CD4-positive, alpha-beta T cell treated with Interferon gamma for 1 hour (primary cell): Measurements from ENCODE around the gene ICOSLG.
"Not testable (repeated sequence)": the region's sequence is repeated elsewhere in the genome, so short reads cannot be mapped to it uniquely, and the experiment has no call there.

Source experiments
- DNase-seq: peaks from one replicate; pipeline ENCODE4 v3.0.0-alpha.2; 2020

Gene ICOSLG

DNA sequence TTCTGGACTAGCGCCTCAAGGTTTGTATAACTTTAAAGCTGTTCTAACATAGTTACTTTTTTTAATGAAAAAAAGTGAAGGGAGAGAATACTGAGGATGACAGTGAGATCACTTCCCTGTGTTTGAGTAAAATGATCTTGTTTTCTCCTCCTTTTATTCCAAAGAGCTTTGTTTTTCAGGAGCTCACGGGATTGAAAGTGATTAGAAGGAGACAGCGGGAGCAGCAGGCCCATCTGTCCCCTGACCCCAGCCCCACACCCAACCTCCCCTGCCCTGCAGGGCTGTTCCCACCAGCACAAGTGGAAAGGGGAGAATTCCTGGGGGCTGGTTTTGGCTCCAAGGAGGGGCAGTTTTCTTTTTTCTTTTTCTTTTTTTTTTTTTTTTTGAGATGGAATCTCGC, 23.0 kb upstream of the ICOSLG start:
- no peak for DNase-seq

DNA sequence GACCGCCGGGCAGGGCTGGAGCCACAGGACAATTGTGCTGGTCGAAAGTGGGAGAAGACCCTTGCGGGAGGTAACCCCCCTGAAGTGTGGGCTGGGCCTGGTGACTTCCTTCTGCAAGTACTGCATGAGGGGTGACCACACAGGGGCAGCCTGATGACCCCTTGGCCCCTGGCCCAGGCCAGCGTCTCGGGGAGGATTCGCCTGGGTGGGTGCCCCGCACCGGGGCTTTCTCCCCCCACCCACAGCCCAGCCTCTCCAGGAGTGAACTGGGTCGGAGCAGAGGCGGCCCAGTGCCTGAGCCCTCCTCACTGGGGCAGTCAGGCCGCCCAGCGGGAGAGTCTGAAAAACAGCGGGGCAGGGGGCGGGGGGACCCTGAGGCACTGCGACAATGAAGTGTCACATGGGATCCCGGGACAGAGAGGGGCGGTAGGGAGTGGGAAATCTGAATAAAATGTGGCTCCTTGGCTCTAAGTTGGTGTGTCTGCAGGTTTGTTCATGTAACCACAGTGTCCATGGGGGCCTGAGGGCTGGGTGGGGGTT, 22.5 kb upstream of the ICOSLG start:
- no peak for DNase-seq

GRCh38 chr21:44262338-44263056, 21.8 kb upstream of the ICOSLG start:
- DNase-seq = no peak

- no peak for DNase-seq
These were observed 21.0 kb upstream of the ICOSLG start, which contains the start of gene DNMT3L for GRCh38 chr21:44261675-44262295. Gene DNMT3L (minus strand): TSS chr21:44261897. CDS start chr21:44261259, 638 bp downstream.

GRCh38 chr21:44260791-44261631, 20.3 kb upstream of the ICOSLG start:
- no peak for DNase-seq

GRCh38 chr21:44260066-44260465, 19.3 kb upstream of the ICOSLG start:
- no peak for DNase-seq

DNA sequence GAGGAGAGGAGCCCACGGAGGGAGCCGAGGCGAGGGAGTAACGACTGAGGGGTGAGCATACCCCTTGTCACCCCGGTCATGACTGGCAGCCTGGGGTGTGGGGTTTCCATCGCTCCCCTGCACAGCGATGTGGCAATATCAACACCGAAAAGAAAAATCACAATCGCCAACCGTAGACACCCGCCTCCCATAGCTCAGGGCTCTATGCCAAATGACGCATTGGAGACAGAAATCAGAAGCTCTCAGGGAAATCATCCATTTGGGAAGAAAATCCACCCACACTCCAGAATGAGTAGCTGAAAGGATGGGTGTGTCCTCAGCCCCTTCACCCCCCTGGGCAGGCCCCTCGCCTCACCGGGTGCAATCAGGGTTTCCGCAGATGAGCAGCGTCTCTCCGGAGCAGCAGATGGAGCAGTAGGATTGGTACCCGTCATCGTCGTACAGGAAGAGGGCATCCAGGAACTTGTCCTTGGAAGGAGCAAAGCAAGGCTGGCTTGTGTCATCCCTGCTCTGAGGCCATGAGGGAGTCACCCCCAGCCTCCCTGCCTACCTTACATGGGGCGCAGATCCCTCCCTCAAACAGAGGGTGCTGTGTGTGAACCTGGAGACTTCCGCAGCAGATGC, 18.5 kb upstream of the ICOSLG start:
- DNase-seq = no peak

GRCh38 chr21:44258056-44258725, 17.4 kb upstream of the ICOSLG start:
- no peak for DNase-seq

GRCh38 chr21:44255511-44255981, 14.8 kb upstream of the ICOSLG start:
- DNase-seq = no peak

GRCh38 chr21:44253832-44254710, 13.3 kb upstream of the ICOSLG start:
- DNase-seq = no peak

- not testable (repeated sequence) for DNase-seq
These were observed 8.7 kb upstream of the ICOSLG start for GRCh38 chr21:44249204-44250037.

DNA sequence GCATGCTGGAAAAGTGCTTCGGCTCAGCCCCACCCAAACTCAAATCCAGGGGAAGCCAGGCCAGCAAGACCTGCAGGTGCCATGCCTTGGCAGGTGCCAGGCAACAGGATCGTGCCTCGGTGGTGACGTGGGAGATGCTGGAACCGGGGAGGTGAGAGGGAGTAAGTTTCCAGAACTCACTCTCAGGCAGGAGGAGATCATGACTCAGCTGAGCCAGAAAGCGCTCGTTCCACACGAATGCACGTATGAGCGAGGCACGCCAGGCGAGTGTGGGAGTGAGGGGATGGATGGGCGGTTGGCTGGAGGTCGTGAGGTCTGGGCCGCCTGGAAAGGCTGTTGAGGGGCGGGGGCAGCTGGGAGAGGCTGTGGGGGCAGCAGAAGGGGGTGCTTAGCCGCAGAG, 7.2 kb upstream of the ICOSLG start:
- DNase-seq = not testable (repeated sequence)

- not testable (repeated sequence) for DNase-seq
These were observed 3.2 kb upstream of the ICOSLG start for GRCh38 chr21:44243980-44244379.

GRCh38 chr21:44241281-44241680, 538 bp upstream of the ICOSLG start:
- DNase-seq = not testable (repeated sequence)

DNA sequence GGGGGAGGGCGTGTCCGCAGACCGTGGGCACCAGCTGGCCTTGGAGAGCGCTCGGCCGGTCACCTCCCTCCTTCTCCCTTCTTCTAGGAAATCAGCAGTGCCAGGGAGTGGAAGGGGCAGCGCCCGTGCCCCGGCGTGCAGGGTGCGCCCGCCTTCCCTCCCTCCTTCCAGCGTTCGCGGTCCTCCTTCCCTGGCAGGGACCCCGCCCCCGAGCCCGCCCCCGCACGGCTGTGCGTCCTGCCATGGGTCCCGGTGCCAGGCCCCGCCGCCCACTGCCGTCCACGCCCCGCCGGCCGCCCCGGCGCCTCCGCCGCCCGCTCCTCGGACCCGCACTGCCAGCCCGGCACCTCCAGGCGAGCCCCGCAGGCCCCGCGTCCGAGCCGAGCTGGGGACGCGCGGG, 390 bp downstream of the ICOSLG start:
- DNase-seq = not testable (repeated sequence)

DNA sequence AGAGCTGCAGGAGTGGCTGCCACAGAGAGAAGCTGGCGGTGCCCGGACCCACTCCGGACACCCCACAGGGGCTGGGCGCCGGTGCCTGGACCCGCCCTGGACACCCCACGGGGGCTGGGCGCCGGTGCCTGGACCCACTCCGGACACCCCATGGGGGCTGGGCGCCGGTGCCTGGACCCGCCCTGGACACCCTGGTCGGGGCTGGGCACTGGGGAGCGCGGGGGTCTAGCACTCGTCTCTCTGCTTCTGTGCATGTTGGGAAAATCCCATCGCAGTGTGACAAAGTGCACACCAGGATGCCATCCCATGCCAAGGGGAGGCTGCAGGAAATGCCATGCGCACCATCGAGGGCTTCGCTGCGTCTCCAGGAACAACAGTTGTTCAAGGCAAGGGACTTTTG, 11.2 kb downstream of the ICOSLG start:
- not testable (repeated sequence) for DNase-seq

DNA sequence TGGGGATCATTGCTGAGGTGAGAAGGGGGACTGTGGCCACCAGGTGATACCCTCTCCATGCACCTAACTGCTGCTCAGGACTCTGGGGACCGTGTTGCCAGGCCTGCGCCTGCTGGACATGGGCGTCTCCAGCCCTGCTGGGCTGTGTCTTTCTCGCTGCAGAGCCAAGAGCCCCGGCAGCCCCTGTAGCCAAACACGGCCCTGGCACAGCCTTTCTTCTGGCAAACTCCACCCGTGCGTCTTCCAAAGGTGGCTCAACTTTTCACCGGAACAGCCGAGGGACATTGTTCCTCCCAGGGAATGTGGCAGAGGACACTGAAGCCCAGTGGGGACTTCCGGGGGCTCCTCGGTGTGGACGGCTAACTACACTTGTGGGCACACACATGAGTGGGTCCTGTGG, 12.6 kb downstream of the ICOSLG start:
- not testable (repeated sequence) for DNase-seq

DNA sequence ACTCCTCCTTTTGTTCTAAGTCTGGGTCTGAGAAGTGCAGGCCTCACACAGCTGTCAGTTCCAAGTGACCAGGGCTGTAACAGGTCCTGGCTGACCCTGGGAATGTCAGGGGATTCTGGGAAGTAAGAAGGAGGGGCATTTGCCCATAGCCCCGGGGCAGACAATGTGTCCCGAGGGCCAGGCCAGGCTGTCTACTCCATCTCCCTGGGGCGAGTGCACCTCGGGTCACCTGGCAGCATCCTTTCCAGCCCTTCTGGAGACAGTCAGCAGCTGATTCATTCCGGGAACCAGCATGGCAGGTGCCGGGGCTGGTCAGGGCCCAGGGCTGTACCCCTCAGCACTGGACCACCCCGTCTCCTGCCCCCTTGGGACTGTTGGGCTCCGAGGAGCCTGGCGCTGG, 13.1 kb downstream of the ICOSLG start:
- DNase-seq = not testable (repeated sequence)

DNA sequence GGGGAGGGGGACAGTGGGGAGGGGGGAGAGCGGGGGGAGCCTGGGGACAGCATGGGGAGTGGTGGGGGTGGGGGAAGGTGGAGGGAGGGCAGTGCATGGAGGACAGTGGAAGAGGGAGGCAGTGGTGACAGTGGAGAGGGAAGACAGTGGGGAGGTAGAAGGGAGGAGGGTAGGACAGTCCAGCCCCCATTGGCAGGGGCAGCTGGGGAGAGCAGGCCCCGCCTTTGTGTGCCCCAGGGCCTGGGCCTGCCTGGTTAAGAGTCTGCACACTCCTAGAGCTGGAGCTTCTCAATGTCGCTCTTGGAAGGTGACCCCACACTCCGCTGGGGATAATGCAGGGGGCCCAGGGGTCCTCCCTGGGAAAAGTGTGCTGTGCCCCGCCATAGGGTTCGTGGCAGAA, 15.1 kb downstream of the ICOSLG start:
- not testable (repeated sequence) for DNase-seq

- not testable (repeated sequence) for DNase-seq
These were observed 17.4 kb downstream of the ICOSLG start for GRCh38 chr21:44223334-44223733.
